Lower leg skin (tissue), 3 donors: Measurements from ENCODE around the gene NDST1.

Source experiments
- POLR2A ChIP-seq, 2 donors: fragments of 450-650 bp; IDR thresholded peaks; one replicate each; pipeline ENCODE4 v1.6.1; 2016 to 2017; ENCODE audit warnings: antibody characterized with exemption in 2 of 2, mild to moderate bottlenecking in 1 of 2, moderate library complexity in 1 of 2
- TF ChIP-seq, protein P1 (sequence below), 3 donors: fragments of 450-650 bp; IDR thresholded peaks; one replicate each; pipeline ENCODE4 v1.5.1; 2016; ENCODE audit warnings: antibody characterized with exemption in 3 of 3, mild to moderate bottlenecking in 3 of 3, moderate library complexity in 2 of 3

DNA sequence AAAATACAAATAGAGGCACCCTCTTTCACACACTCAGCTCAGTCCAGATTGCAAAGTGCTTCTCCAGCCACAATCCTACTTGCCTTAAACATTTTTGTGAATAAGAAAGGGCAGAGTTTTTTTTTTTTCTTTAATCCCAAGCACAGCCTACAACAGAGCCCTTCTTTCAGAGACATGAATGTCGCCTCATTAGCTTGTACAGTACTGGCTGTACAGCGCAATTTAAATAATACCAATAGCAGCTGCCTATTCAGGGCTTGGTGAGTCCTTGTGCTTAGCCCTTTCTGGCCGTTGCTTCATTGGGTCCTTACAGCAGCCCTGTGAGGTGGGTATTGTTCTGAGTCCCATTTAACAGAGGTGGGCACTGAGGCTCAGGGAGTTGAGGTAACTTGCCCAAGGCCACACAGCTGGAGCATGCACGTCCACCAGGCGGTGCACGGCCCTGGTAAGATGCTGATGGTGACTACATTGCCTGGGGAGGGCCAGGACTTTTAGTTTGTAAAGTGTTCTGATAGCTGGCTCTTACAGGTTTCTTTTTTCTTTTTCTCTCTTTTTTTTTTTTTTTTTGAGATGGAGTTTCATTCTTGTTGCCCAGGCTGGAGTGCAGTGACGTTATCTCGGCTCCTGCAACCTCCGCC lies 23.1 kb downstream of the NDST1 start:
- TF ChIP-seq, protein P1, sequence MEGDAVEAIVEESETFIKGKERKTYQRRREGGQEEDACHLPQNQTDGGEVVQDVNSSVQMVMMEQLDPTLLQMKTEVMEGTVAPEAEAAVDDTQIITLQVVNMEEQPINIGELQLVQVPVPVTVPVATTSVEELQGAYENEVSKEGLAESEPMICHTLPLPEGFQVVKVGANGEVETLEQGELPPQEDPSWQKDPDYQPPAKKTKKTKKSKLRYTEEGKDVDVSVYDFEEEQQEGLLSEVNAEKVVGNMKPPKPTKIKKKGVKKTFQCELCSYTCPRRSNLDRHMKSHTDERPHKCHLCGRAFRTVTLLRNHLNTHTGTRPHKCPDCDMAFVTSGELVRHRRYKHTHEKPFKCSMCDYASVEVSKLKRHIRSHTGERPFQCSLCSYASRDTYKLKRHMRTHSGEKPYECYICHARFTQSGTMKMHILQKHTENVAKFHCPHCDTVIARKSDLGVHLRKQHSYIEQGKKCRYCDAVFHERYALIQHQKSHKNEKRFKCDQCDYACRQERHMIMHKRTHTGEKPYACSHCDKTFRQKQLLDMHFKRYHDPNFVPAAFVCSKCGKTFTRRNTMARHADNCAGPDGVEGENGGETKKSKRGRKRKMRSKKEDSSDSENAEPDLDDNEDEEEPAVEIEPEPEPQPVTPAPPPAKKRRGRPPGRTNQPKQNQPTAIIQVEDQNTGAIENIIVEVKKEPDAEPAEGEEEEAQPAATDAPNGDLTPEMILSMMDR (IDR thresholded peaks at IDR 0.05): no peak
- no peak for TF ChIP-seq POLR2A (IDR thresholded peaks at IDR 0.05)
